Natural killer cell (primary cell): Measurements from ENCODE around the gene APEX1. TPM values are rescaled to one million over a fixed set of nuclear protein-coding genes. Genes with fewer than 3 reads are reported as not detected.
A peak's percentile ranks its signal among the peaks of the same experiment; 100 is the strongest.

Source experiments
- ATAC-seq, 3 donors: fragments of 150-1000 bp in 2 of 3; fragments of 200-7000 bp in 1 of 3; cut with Tn5 transposase; 1 replicate in 1 of 3; 2 replicates in 2 of 3; pipeline ENCODE4 v1.10.0; 2021; ENCODE audit warnings: mild to moderate bottlenecking in 2 of 3, moderate library complexity in 2 of 3
- DNase-seq, 2 donors: peaks; one replicate each; pipeline versions ENCODE4 v3.0.0 to v3.0.0-alpha.2; 2013 to 2021; ENCODE audit warnings: mixed read lengths in 1 of 2
- H3K27ac ChIP-seq: one replicate; pipeline ENCODE4 v1.5.1; 2013; ENCODE audit warnings: mild to moderate bottlenecking, low read length
- H3K27me3 ChIP-seq: one replicate; pipeline ENCODE4 v1.6.1; 2013; ENCODE audit warnings: low read length; ENCODE audit not compliant: control insufficient read depth, insufficient read depth
- H3K36me3 ChIP-seq: one replicate; pipeline ENCODE4 v1.6.1; 2013; ENCODE audit warnings: low read length; ENCODE audit not compliant: control insufficient read depth, insufficient read depth
- H3K4me1 ChIP-seq: one replicate; pipeline ENCODE4 v1.6.1; 2013; ENCODE audit warnings: low read length; ENCODE audit not compliant: control insufficient read depth, insufficient read depth
- H3K4me3 ChIP-seq: one replicate; pipeline ENCODE4 v1.5.1; 2013; ENCODE audit warnings: low read length
- H3K9me3 ChIP-seq: one replicate; pipeline ENCODE4 v1.6.1; 2013; ENCODE audit warnings: low read length; ENCODE audit not compliant: control insufficient read depth, insufficient read depth
- H3K27ac Mint-ChIP-seq, 2 donors: one replicate each; pipeline ENCODE4 v1.8.0; 2022; ENCODE audit warnings: mild to moderate bottlenecking in 2 of 2, mixed read lengths in 2 of 2, moderate library complexity in 1 of 2
- H3K27me3 Mint-ChIP-seq, 2 donors: one replicate each; pipeline ENCODE4 v1.8.0; 2022; ENCODE audit warnings: low read depth in 2 of 2, mixed read lengths in 2 of 2
- H3K36me3 Mint-ChIP-seq: one replicate; pipeline ENCODE4 v1.8.0; 2022; ENCODE audit warnings: mixed read lengths
- H3K4me1 Mint-ChIP-seq, 2 donors: one replicate each; pipeline ENCODE4 v1.8.0; 2022; ENCODE audit warnings: mixed read lengths in 2 of 2
- H3K4me3 Mint-ChIP-seq: one replicate; pipeline ENCODE4 v1.8.0; 2022; ENCODE audit warnings: mild to moderate bottlenecking, moderate library complexity, mixed read lengths
- H3K9me3 Mint-ChIP-seq, 2 donors: one replicate each; pipeline ENCODE4 v1.8.0; 2022; ENCODE audit warnings: mixed read lengths in 2 of 2
- WGBS: methylation state at CpG from one replicate; pipeline ENCODE4 v1.1.7; 2013; ENCODE audit warnings: missing lambda C conversion rate; ENCODE audit not compliant: insufficient coverage; 5-methylcytosine and 5-hydroxymethylcytosine counted together
- intact Hi-C: fragments of 100-400 bp; cut with micrococcal nuclease; formaldehyde crosslinking; loops from one replicate; pipeline ENCODE4 v1.14.2; 2022
- total RNA-seq, 4 donors: library from RNA; stranded (reverse); fragments of 120-200 nt in 1 of 4; gene quantifications; one replicate each; pipeline versions ENCODE4 v1.2.3 to v1.2.4, GENCODE V29; 2013 to 2022
- TF ChIP-seq, protein P1 (sequence below): fragments of 200-600 bp; IDR thresholded peaks from one replicate; pipeline ENCODE4 v1.8.0; 2022; ENCODE audit warnings: antibody characterized with exemption

APEX1 gene
- 10 to 100 TPM; 66.0 to 77.6 (median 74.9) TPM for total RNA-seq
- 46.4 TPM for total RNA-seq (2013)

DNA sequence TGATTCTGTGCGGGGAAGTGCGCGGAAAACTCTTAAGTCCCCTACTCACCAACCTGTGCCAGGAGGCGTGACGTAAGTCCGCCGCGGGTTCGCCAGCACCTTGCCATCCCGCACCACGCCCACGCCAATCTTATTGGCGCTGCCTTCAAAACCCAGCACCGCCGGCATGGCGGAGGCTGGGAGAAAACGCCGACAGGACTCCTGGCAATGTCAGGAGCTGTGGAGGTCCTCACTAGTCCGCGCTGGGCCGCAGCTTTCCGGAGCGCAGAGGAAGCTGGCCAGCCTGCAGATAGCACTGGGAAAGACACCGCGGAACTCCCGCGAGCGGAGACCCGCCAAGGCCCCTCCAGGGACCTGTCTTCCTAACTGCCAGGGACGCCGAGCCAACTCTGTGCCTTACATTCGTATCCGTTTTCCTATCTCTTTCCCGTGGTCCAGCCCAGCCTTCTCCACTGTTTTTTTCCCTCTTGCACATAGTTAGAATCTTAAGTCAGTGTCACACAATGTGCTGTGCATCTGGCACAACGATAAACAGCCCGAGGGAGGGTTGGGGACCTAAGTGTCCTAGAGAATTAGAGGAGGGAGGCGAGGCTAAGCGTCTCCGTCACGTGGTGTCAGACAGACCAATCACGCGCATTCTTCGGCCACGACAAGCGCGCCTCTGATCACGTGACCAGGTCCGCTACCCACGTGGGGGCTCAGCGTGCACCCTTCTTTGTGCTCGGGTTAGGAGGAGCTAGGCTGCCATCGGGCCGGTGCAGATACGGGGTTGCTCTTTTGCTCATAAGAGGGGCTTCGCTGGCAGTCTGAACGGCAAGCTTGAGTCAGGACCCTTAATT lies at the start of gene APEX1, which contains the start of gene OSGEP:
TSS of gene APEX1 (plus strand) at position 711 of the 839 bp plus-strand sequence. CDS start 420 bp downstream, outside the sequence.
TSS of gene OSGEP (minus strand) at position 297 of the 839 bp plus-strand sequence. CDS start at position 168, 129 bp downstream.
- H3K27me3 ChIP-seq: no peaks in the 10 kb centered on the region
- under 1% methylated on average over 56 of the region's 56 CpGs for WGBS
- H3K9me3 ChIP-seq: no peaks in the 10 kb centered on the region
- TF ChIP-seq, protein P1, sequence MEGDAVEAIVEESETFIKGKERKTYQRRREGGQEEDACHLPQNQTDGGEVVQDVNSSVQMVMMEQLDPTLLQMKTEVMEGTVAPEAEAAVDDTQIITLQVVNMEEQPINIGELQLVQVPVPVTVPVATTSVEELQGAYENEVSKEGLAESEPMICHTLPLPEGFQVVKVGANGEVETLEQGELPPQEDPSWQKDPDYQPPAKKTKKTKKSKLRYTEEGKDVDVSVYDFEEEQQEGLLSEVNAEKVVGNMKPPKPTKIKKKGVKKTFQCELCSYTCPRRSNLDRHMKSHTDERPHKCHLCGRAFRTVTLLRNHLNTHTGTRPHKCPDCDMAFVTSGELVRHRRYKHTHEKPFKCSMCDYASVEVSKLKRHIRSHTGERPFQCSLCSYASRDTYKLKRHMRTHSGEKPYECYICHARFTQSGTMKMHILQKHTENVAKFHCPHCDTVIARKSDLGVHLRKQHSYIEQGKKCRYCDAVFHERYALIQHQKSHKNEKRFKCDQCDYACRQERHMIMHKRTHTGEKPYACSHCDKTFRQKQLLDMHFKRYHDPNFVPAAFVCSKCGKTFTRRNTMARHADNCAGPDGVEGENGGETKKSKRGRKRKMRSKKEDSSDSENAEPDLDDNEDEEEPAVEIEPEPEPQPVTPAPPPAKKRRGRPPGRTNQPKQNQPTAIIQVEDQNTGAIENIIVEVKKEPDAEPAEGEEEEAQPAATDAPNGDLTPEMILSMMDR: no peak
- peak; percentile 94 to 100 for DNase-seq
- intact Hi-C loops: loop anchor here (1.0 to 2.0 kb wide), 5 partner anchors 14 to 228 kb away; partner anchors contain the start of genes PARP2, PNP and TEP1
- H3K4me3 Mint-ChIP-seq: no peak within 1 kb of the TSS
- peak; percentile 87 to 92 (median 88) for ATAC-seq
- no peaks in the 10 kb centered on the region for H3K9me3 Mint-ChIP-seq
- H3K4me1 Mint-ChIP-seq: peaks cover 2 to 23% of the 10 kb centered on the region in 2 donors
- peak within 1 kb of the TSS; percentile 79 for H3K4me3 ChIP-seq
- H3K4me1 ChIP-seq: peaks cover 27% of the 10 kb centered on the region
- peak within 1 kb of the TSS; percentile 89 for H3K27ac ChIP-seq
- no peaks in the 10 kb centered on the region for H3K27me3 Mint-ChIP-seq
- H3K27ac Mint-ChIP-seq: no peak within 1 kb of the TSS
- H3K36me3 ChIP-seq: peaks cover 52% of the 10 kb centered on the region
- H3K36me3 Mint-ChIP-seq: peaks cover under 1% of the 10 kb centered on the region

DNA sequence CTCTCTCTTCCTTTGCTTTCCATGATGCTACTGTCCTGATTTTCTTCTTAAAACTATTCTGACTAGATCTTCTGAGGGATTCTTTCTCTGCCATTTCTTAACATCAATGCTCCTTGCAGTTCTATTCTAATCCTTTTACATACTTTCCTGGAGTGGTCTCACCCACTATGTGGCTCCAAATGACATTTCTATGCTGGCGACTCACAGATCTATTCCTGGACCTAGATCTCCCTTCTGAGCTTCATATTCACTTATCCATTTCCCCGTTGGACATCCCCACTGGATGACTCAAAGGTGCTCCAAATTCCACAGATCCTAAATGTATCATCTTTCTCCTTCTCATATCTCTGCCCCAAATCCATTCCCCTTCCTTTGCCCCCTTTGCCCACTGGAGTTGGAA lies 45.8 kb upstream of the APEX1 start:
- Mint-ChIP-seq H3K36me3 (peaks cover 16% of the 10 kb centered on the region), H3K27ac (peak overlapping the region; percentile 19 to 73), H3K9me3 (no peaks in the 10 kb centered on the region), H3K4me3 (no peak overlapping the region), H3K4me1 (peaks cover 48 to 72% of the 10 kb centered on the region in 2 donors), H3K27me3 (no peaks in the 10 kb centered on the region)
- 97% methylated on average over 2 of the region's 2 CpGs for WGBS
- Histone ChIP-seq H3K9me3 (no peaks in the 10 kb centered on the region), H3K4me3 (no peak overlapping the region), H3K27me3 (no peaks in the 10 kb centered on the region), H3K4me1 (peaks cover 7% of the 10 kb centered on the region), H3K27ac (no peak overlapping the region), H3K36me3 (peaks cover 35% of the 10 kb centered on the region)
- DNase-seq (no peak), ATAC-seq (no peak)
- intact Hi-C loops: no loop called here
- TF ChIP-seq, protein P1: no peak

DNA sequence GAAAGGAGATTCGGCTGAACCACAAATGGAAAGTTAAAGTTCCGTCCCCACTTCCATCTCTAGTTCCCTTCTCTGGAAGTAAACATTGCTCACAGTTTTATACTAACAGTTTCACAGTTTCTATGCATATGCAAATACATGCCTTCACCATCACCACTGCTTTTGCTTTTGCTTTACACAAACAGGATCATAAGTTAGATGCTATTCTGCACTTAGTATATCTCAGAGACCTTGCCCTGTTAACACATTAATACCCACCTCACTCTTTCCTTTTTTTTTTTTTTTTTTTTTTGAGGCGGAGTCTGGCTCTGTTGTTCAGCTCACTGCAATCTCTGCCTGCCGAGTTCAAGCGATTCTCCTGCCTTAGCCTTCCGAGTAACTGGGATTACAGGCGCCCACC lies 42.6 kb upstream of the APEX1 start:
- peak; percentile 61 to 81 (median 65) for ATAC-seq
- no peaks in the 10 kb centered on the region for H3K27me3 ChIP-seq
- Mint-ChIP-seq H3K9me3 (no peaks in the 10 kb centered on the region), H3K4me1 (peaks cover 35 to 58% of the 10 kb centered on the region in 2 donors), H3K27me3 (no peaks in the 10 kb centered on the region), H3K4me3 (peak overlapping the region; percentile 98), H3K36me3 (no peaks in the 10 kb centered on the region), H3K27ac (peak overlapping the region; percentile 91 to 96)
- peaks cover 9% of the 10 kb centered on the region for H3K4me1 ChIP-seq
- H3K27ac ChIP-seq: peak overlapping the region; percentile 94
- no peaks in the 10 kb centered on the region for H3K9me3 ChIP-seq
- TF ChIP-seq, protein P1: no peak
- peak in 1 of 2 donors; percentile 66 for DNase-seq
- H3K4me3 ChIP-seq: peak overlapping the region; percentile 97
- WGBS: 8% methylated on average over 7 of the region's 7 CpGs
- intact Hi-C loops: loop anchor here (2.0 to 5.0 kb wide), 2 partner anchors 42 to 270 kb away; partner anchors contain the start of genes APEX1, OSGEP and RNASE4
- H3K36me3 ChIP-seq: peaks cover 9% of the 10 kb centered on the region
